Osteoblast (primary cell): ENCODE measurements around the gene PAGE1. TPM values are rescaled to one million over a fixed set of nuclear protein-coding genes. Genes with fewer than 3 reads are reported as not detected.

Experiments used
- DNase-seq: peaks from one replicate; pipeline ENCODE4 v3.0.0; 2011; ENCODE audit warnings: low spot score, mixed read lengths; ENCODE audit not compliant: insufficient read length; ENCODE audit errors: missing footprints
- H2AFZ ChIP-seq: 2 replicates; pipeline ENCODE4 v1.6.0; 2011; ENCODE audit warnings: mild to moderate bottlenecking, low read length
- H3K27ac ChIP-seq: 2 replicates; pipeline ENCODE4 v1.5.1; 2011; ENCODE audit warnings: mild to moderate bottlenecking, low read depth, low read length, moderate library complexity
- H3K27me3 ChIP-seq: 2 replicates; pipeline ENCODE4 v1.6.0; 2012; ENCODE audit warnings: mild to moderate bottlenecking, control low read depth, inconsistent platforms, low read length, moderate library complexity; ENCODE audit not compliant: insufficient read depth
- H3K36me3 ChIP-seq: 2 replicates; pipeline ENCODE4 v1.5.1; 2011; ENCODE audit warnings: mild to moderate bottlenecking, low read length, control low read depth, moderate library complexity; ENCODE audit not compliant: insufficient read depth
- H3K4me1 ChIP-seq: 2 replicates; pipeline ENCODE4 v1.5.1; 2011; ENCODE audit warnings: mild to moderate bottlenecking, low read length, control low read depth, moderate library complexity; ENCODE audit not compliant: insufficient read depth
- H3K4me2 ChIP-seq: 2 replicates; pipeline ENCODE4 v1.6.0; 2011; ENCODE audit warnings: mild to moderate bottlenecking, low read length; ENCODE audit not compliant: insufficient read depth
- H3K4me3 ChIP-seq: fragments of 200-600 bp; sonication (generic); 3 replicates; pipeline ENCODE4 v1.5.1; 2012; ENCODE audit warnings: mild to moderate bottlenecking, low read length, inconsistent platforms; ENCODE audit not compliant: insufficient read depth
- H3K79me2 ChIP-seq: 2 replicates; pipeline ENCODE4 v1.6.0; 2012; ENCODE audit warnings: mild to moderate bottlenecking, low read length, control low read depth, inconsistent platforms; ENCODE audit not compliant: insufficient read depth
- H3K9me3 ChIP-seq: 2 replicates; pipeline ENCODE4 v1.5.1; 2011; ENCODE audit warnings: low read depth, low read length, control low read depth
- H4K20me1 ChIP-seq: 2 replicates; pipeline ENCODE4 v1.6.0; 2012; ENCODE audit warnings: mild to moderate bottlenecking, low read length, control low read depth; ENCODE audit not compliant: insufficient read depth
- total RNA-seq: library from RNA; depleted of rRNA; stranded (reverse); fragments of >200 nt; gene quantifications from 2 replicates; pipeline ENCODE4 v1.2.3, GENCODE V29; 2012
- TF ChIP-seq, protein P1 (sequence below): IDR thresholded peaks from 2 replicates; pipeline ENCODE4 v1.5.1; 2011; ENCODE audit warnings: mild to moderate bottlenecking, low read depth, low read length, moderate library complexity; ENCODE audit errors: extremely low read depth

PAGE1 gene
- total RNA-seq, 1 donor = not detected

DNA sequence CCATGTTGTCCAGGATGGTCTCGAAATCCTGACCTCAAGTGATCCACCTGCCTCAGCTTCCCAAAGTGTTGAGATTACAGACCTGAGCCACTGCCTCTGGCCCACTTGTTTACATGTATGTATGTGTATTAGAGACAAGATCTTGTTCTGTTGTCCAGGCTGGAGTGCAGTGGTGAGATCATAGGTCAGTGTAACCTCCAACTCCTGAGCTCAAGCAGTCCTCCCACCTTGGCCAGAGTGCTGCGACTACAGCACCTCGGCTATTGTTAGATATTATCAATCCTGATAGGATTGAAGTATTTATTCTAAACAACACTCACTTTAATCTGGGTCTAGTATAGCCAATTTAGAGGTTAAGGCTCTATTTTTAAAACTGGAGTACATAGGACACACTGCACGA, 36.0 kb downstream of the PAGE1 start:
- Histone ChIP-seq H3K79me2 (no peaks in the 10 kb centered on the region), H3K9me3 (no peaks in the 10 kb centered on the region), H3K4me2 (no peak overlapping the region), H3K4me3 (no peak overlapping the region), H3K36me3 (no peaks in the 10 kb centered on the region), H3K4me1 (no peaks in the 10 kb centered on the region), H4K20me1 (no peaks in the 10 kb centered on the region), H2AFZ (no peak overlapping the region), H3K27ac (no peak overlapping the region), H3K27me3 (no peaks in the 10 kb centered on the region)
- TF ChIP-seq, protein P1, sequence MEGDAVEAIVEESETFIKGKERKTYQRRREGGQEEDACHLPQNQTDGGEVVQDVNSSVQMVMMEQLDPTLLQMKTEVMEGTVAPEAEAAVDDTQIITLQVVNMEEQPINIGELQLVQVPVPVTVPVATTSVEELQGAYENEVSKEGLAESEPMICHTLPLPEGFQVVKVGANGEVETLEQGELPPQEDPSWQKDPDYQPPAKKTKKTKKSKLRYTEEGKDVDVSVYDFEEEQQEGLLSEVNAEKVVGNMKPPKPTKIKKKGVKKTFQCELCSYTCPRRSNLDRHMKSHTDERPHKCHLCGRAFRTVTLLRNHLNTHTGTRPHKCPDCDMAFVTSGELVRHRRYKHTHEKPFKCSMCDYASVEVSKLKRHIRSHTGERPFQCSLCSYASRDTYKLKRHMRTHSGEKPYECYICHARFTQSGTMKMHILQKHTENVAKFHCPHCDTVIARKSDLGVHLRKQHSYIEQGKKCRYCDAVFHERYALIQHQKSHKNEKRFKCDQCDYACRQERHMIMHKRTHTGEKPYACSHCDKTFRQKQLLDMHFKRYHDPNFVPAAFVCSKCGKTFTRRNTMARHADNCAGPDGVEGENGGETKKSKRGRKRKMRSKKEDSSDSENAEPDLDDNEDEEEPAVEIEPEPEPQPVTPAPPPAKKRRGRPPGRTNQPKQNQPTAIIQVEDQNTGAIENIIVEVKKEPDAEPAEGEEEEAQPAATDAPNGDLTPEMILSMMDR = no peak
- no peak for DNase-seq

DNA sequence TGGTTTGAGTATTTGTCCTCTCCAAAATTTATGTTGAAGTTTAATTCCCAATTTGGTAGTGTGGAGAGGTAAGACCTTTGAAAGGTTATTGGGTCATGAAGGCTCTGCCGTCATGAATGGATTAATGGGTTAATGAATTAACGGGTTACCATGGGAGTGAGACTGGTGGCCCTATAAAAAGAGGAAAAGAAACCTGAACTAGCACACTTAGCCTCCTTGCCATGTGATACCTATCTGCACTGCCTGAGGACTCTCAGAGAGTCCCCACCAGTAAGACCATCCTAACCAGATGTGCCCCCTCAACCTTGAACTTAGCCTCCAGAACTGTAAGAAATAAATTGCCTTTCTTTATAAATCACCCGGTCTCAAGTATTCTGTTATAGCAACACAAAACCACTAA, 39.3 kb downstream of the PAGE1 start:
- no peak for DNase-seq
- H3K4me2 ChIP-seq = no peak overlapping the region

DNA sequence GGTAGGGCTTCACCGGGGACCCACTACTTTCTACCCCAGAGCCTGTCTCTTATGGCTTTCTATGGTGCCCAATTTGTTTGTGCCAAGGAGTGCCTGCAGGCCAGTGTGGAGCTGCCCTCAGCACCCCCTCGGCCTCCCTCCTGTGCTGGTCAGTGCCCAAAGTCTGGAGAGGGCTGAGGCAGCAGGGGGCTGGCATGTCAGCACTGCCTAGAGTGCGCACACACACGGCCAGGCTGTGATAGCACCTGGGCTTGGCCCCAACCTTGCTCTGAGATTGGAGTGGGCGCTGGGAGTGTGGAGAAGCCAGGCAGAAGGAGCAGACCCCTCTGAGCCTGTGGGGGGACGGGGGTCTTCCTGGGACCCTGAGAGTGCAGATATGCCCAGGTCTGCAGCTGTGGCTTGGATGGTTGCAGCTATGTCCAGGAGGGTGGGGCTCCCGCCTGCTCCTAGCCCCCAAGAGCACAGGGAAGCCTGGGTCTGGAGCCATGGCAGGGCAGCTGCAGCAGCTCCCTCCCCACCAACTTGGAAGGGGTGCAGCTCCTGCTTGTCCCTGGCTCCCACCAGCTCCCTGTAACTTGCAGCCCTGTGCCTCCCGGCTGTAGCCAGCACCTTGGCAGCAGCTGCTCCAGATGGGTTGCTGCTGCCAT, 50.7 kb downstream of the PAGE1 start:
- DNase-seq = no peak
- H3K4me1 ChIP-seq = no peaks in the 10 kb centered on the region
- no peaks in the 10 kb centered on the region for H4K20me1 ChIP-seq
- no peak overlapping the region for H2AFZ ChIP-seq
- TF ChIP-seq, protein P1 = no peak
- H3K27me3 ChIP-seq = peaks cover 8% of the 10 kb centered on the region
- H3K36me3 ChIP-seq = no peaks in the 10 kb centered on the region
- H3K4me3 ChIP-seq = no peak overlapping the region
- H3K4me2 ChIP-seq = no peak overlapping the region
- no peak overlapping the region for H3K27ac ChIP-seq
- no peaks in the 10 kb centered on the region for H3K79me2 ChIP-seq
- no peaks in the 10 kb centered on the region for H3K9me3 ChIP-seq

More for the DNA sequence above, 39.3 kb downstream of the PAGE1 start:
- H3K4me3 ChIP-seq = no peak overlapping the region
- H4K20me1 ChIP-seq = no peaks in the 10 kb centered on the region
- no peak overlapping the region for H3K27ac ChIP-seq
- no peaks in the 10 kb centered on the region for H3K79me2 ChIP-seq
- no peak overlapping the region for H2AFZ ChIP-seq
- no peaks in the 10 kb centered on the region for H3K27me3 ChIP-seq
- H3K4me1 ChIP-seq = no peaks in the 10 kb centered on the region
- no peaks in the 10 kb centered on the region for H3K36me3 ChIP-seq
- TF ChIP-seq, protein P1 = no peak
- no peaks in the 10 kb centered on the region for H3K9me3 ChIP-seq

Other genes with a start within 250 kb of the PAGE1 start
- not detected in 2 replicates for gene GAGE12C, start 163.8 kb downstream of the PAGE1 start, total RNA-seq
- gene GAGE12D, start 154.3 kb downstream of the PAGE1 start, total RNA-seq = not detected in 2 replicates
- gene GAGE12E, start 144.7 kb downstream of the PAGE1 start, total RNA-seq = not detected in 2 replicates
- not detected in 2 replicates for gene GAGE12F, start 135.1 kb downstream of the PAGE1 start, total RNA-seq
- gene GAGE12G, start 125.6 kb downstream of the PAGE1 start, total RNA-seq = not detected in 2 replicates
- not detected in 2 replicates for gene GAGE12H, start 116.0 kb downstream of the PAGE1 start, total RNA-seq
- not detected in 2 replicates for gene GAGE2A, start 106.5 kb downstream of the PAGE1 start, total RNA-seq
- not detected in 2 replicates for gene GAGE1, start 97.0 kb downstream of the PAGE1 start, total RNA-seq
- not detected in 2 replicates for gene PAGE4, start 133.3 kb upstream of the PAGE1 start, total RNA-seq
- 3.6 and 4.1 TPM in 2 replicates for gene USP27X, start 183.5 kb upstream of the PAGE1 start, total RNA-seq
- gene CLCN5, start 226.6 kb upstream of the PAGE1 start, total RNA-seq = 13.0 and 13.8 TPM in 2 replicates